HepG2 (cell line): ENCODE data around the gene MPC2. TPM values are rescaled to one million over a fixed set of nuclear protein-coding genes. Genes with fewer than 3 reads are reported as not detected.
A peak's percentile ranks its signal among the peaks of the same experiment; 100 is the strongest.

Source experiments
- ELF1 ChIP-seq: sonication (generic); formaldehyde crosslinking; IDR thresholded peaks from 2 replicates; pipeline ENCODE4 v1.4.0; 2020; ENCODE audit warnings: missing genetic modification reagents
- FOXC1 ChIP-seq: sonication (generic); formaldehyde crosslinking; IDR thresholded peaks from 2 replicates; pipeline ENCODE4 v1.8.0; 2022; ENCODE audit warnings: mild to moderate bottlenecking, missing genetic modification reagents, borderline replicate concordance
- HNRNPK ChIP-seq: fragments of 200-400 bp; formaldehyde crosslinking; IDR thresholded peaks from 2 replicates; pipeline ENCODE4 v1.6.1; 2018; ENCODE audit warnings: low read length, low read depth, moderate library complexity, mild to moderate bottlenecking; ENCODE audit not compliant: poor library complexity, severe bottlenecking
- HOXA5 ChIP-seq: sonication (generic); formaldehyde crosslinking; IDR thresholded peaks from 2 replicates; pipeline ENCODE4 v1.4.0; 2020; ENCODE audit warnings: missing genetic modification reagents
- MED13 ChIP-seq: sonication (generic); formaldehyde crosslinking; IDR thresholded peaks from 2 replicates; pipeline ENCODE4 v1.5.0; 2020; ENCODE audit warnings: missing genetic modification reagents
- MYC ChIP-seq: sonication (generic); formaldehyde crosslinking; IDR thresholded peaks from 2 replicates; pipeline ENCODE4 v1.9.0; 2021; ENCODE audit warnings: missing genetic modification reagents, borderline replicate concordance
- PATZ1 ChIP-seq: sonication (generic); formaldehyde crosslinking; IDR thresholded peaks from 2 replicates; pipeline ENCODE4 v1.4.0; 2020; ENCODE audit warnings: missing genetic modification reagents
- PLSCR1 ChIP-seq: sonication (generic); formaldehyde crosslinking; IDR thresholded peaks from 2 replicates; pipeline ENCODE4 v1.5.0; 2020; ENCODE audit warnings: missing genetic modification reagents, mild to moderate bottlenecking, borderline replicate concordance
- RARA ChIP-seq: IDR thresholded peaks from 2 replicates; pipeline ENCODE4 v1.6.1; 2016; ENCODE audit warnings: missing genetic modification reagents, missing compliant biosample characterization
- RARG ChIP-seq: sonication (generic); formaldehyde crosslinking; IDR thresholded peaks from 2 replicates; pipeline ENCODE4 v1.4.0; 2020; ENCODE audit warnings: low read depth, mild to moderate bottlenecking, missing genetic modification reagents
- SIX4 ChIP-seq: sonication (generic); formaldehyde crosslinking; IDR thresholded peaks from 2 replicates; pipeline ENCODE4 v1.4.0; 2020; ENCODE audit warnings: missing genetic modification reagents
- SKIL ChIP-seq: sonication (generic); formaldehyde crosslinking; IDR thresholded peaks from 2 replicates; pipeline ENCODE4 v1.8.0; 2022; ENCODE audit warnings: missing genetic modification reagents, mild to moderate bottlenecking, moderate library complexity, borderline replicate concordance
- SMAD3 ChIP-seq: sonication (generic); formaldehyde crosslinking; IDR thresholded peaks from 2 replicates; pipeline ENCODE4 v1.4.0; 2020; ENCODE audit warnings: missing genetic modification reagents
- ZFP41 ChIP-seq: sonication (generic); formaldehyde crosslinking; IDR thresholded peaks from 2 replicates; pipeline ENCODE4 v1.4.0; 2020; ENCODE audit warnings: mild to moderate bottlenecking, missing genetic modification reagents, borderline replicate concordance
- ZNF224 ChIP-seq: sonication (generic); formaldehyde crosslinking; IDR thresholded peaks from 2 replicates; pipeline ENCODE4 v1.5.0; 2020; ENCODE audit warnings: mild to moderate bottlenecking, missing genetic modification reagents
- ZNF333 ChIP-seq: sonication (generic); formaldehyde crosslinking; IDR thresholded peaks from 2 replicates; pipeline ENCODE4 v1.4.0; 2020; ENCODE audit warnings: mild to moderate bottlenecking, missing genetic modification reagents, borderline replicate concordance
- ZNF431 ChIP-seq: sonication (generic); formaldehyde crosslinking; IDR thresholded peaks from 2 replicates; pipeline ENCODE4 v1.9.0; 2022; ENCODE audit warnings: missing genetic modification reagents, low read depth, mild to moderate bottlenecking, borderline replicate concordance
- ZSCAN30 ChIP-seq: sonication (generic); formaldehyde crosslinking; IDR thresholded peaks from 2 replicates; pipeline ENCODE4 v1.5.0; 2020; ENCODE audit warnings: mild to moderate bottlenecking, missing genetic modification reagents
- polyA plus RNA-seq, 8 experiments: library from polyadenylated mRNA; depleted of rRNA in 3 of 8; stranded (reverse) in 7 of 8; unstranded in 1 of 8; fragments of >200 nt; fragmentation: Illumina TruSeq in 4 of 8; extraction: Trizol in 4 of 8; gene quantifications; 2 replicates each; pipeline versions ENCODE4 v1.2.1 to v1.2.3, GENCODE V29; 2011 to 2016; ENCODE audit warnings: low read depth in 4 of 8, missing spikeins in 1 of 8, mixed read lengths in 1 of 8; ENCODE audit not compliant: insufficient read depth in 1 of 8
- total RNA-seq, 5 experiments: library from RNA; depleted of rRNA; stranded (reverse); fragments of >200 nt; fragmentation: Illumina TruSeq; extraction: Trizol; gene quantifications; 2 replicates each; pipeline ENCODE4 v1.2.3, GENCODE V29; 2016; ENCODE audit warnings: low read depth in 1 of 5
- TF ChIP-seq, protein P1 (sequence below): sonication (generic); formaldehyde crosslinking; conservative IDR thresholded peaks from 2 replicates; pipeline ENCODE4 v1.4.0; 2020; ENCODE audit warnings: missing genetic modification reagents
- TF ChIP-seq, protein P2 (sequence below): sonication (generic); formaldehyde crosslinking; IDR thresholded peaks from 2 replicates; pipeline ENCODE4 v1.4.0; 2020; ENCODE audit warnings: missing genetic modification reagents; ENCODE audit errors: not compliant biosample characterization

The MPC2 gene
- total and polyA plus RNA-seq, 2 of the 13 experiments (the other 11 are each of a cell fraction or from before 2014, with no cell fraction given) = 38.8 to 136 TPM

GRCh38 chr1:167936930-167937708 is at the start of gene MPC2 (continued):
- TF ChIP-seq RARG (CRISPR knock-in tag) (no peak), PLSCR1 (no peak), ZNF333 (CRISPR knock-in tag) (no peak), ZNF224 (no peak), SKIL (CRISPR knock-in tag) (no peak), PATZ1 (CRISPR knock-in tag) (peak; percentile 55), ZFP41 (no peak), FOXC1 (CRISPR knock-in tag) (0 out of 2 replicates have a peak, but pooled peaks have one; percentile 44), SIX4 (CRISPR knock-in tag) (peak; percentile 90), HNRNPK (peak; percentile 28), ZSCAN30 (CRISPR knock-in tag) (0 out of 2 replicates have a peak, but pooled peaks have one; percentile 18), ZNF431 (CRISPR knock-in tag) (no peak; the same call in 1 of the 2 replicates), HOXA5 (CRISPR knock-in tag) (0 out of 2 replicates have a peak, but pooled peaks have one; percentile 10), ELF1 (CRISPR knock-in tag) (no peak), MYC (CRISPR knock-in tag) (0 out of 2 replicates have a peak, but pooled peaks have one; percentile 1), MED13 (CRISPR knock-in tag) (peak; percentile 45; the same call in 1 of the 2 replicates), RARA (CRISPR knock-in tag) (no peak), SMAD3 (CRISPR knock-in tag) (no peak)
- TF ChIP-seq, protein P1, sequence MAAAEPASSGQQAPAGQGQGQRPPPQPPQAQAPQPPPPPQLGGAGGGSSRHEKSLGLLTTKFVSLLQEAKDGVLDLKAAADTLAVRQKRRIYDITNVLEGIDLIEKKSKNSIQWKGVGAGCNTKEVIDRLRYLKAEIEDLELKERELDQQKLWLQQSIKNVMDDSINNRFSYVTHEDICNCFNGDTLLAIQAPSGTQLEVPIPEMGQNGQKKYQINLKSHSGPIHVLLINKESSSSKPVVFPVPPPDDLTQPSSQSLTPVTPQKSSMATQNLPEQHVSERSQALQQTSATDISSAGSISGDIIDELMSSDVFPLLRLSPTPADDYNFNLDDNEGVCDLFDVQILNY = no peak
- TF ChIP-seq, protein P2, sequence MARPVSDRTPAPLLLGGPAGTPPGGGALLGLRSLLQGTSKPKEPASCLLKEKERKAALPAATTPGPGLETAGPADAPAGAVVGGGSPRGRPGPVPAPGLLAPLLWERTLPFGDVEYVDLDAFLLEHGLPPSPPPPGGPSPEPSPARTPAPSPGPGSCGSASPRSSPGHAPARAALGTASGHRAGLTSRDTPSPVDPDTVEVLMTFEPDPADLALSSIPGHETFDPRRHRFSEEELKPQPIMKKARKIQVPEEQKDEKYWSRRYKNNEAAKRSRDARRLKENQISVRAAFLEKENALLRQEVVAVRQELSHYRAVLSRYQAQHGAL (CRISPR knock-in tag) = no peak
